K562 (cell line): ENCODE results near the gene AKAP13. TPM values are rescaled to one million over a fixed set of nuclear protein-coding genes. Genes with fewer than 3 reads are reported as not detected.

Source experiments
- ATAC-seq: fragments of 200-7000 bp; cut with Tn5 transposase; 3 replicates; pipeline ENCODE4 v1.9.1; 2020; ENCODE audit warnings: moderate library complexity
- BruUV-seq: library from RNA; stranded (reverse); fragments of 400-500 nt; replicated peaks from 2 replicates; lab custom pipeline; 2021; lab: Mats Ljungman, UMichigan
- CTCF ChIA-PET: fragments of 300-600 bp; formaldehyde crosslinking; extraction: SDS; loops from one replicate; lab custom pipeline; 2021; ENCODE audit warnings: low intra/inter-chr PET ratio; lab: Yijun Ruan, JAX
- POLR2A ChIA-PET: fragments of 300-600, 350-650 bp; sonication (Branson Sonifier 250); formaldehyde crosslinking; extraction: SDS; loops from one replicate; lab custom pipeline; 2021; ENCODE audit warnings: antibody characterized with exemption, inconsistent platforms; lab: Yijun Ruan, JAX
- DNase-seq, 4 experiments: peaks; one replicate each; pipeline versions ENCODE4 v3.0.0 to v3.0.0-alpha.2; 2011 to 2018; ENCODE audit warnings: low spot score in 3 of 4, mixed read lengths in 3 of 4; ENCODE audit errors: extremely low read depth in 1 of 4
- FAIRE-seq: peaks from 2 replicates; lab custom pipeline; 2011; peaks lifted over from hg19 to GRCh38; lab: Jason Lieb, UNC
- H2AFZ ChIP-seq: 2 replicates; pipeline ENCODE4 v1.6.0; 2011; ENCODE audit warnings: low read depth, low read length, control low read depth, inconsistent platforms
- H3K27ac ChIP-seq: fragments of 200-600 bp; 3 replicates; pipeline ENCODE4 v1.8.0; 2011; ENCODE audit warnings: low read depth, mild to moderate bottlenecking, control low read depth, inconsistent platforms, low read length, moderate library complexity, mixed read lengths; ENCODE audit errors: extremely low read depth
- H3K27me3 ChIP-seq, 2 experiments: fragments of 300-600 bp in 1 of 2; 2 replicates in 1 of 2; 3 replicates in 1 of 2; pipeline versions ENCODE4 v1.6.0 to v1.8.0; 2011; ENCODE audit warnings: inconsistent platforms in 2 of 2, low read length in 2 of 2, mild to moderate bottlenecking in 1 of 2, mixed read lengths in 1 of 2, moderate library complexity in 1 of 2; ENCODE audit not compliant: control insufficient read depth in 2 of 2, insufficient read depth in 2 of 2
- H3K36me3 ChIP-seq: fragments of 300-600 bp; 3 replicates; pipeline ENCODE4 v1.8.0; 2011; ENCODE audit warnings: mild to moderate bottlenecking, low read length, inconsistent platforms; ENCODE audit not compliant: control insufficient read depth, insufficient read depth
- H3K4me1 ChIP-seq, 2 experiments: fragments of 200-600 bp in 1 of 2; replicated peaks in 1 of 2; 2 replicates in 1 of 2; 3 replicates in 1 of 2; pipeline versions ENCODE4 v1.5.1 to v1.8.0; 2011; ENCODE audit warnings: inconsistent platforms in 2 of 2, low read length in 2 of 2, mild to moderate bottlenecking in 1 of 2, mixed read lengths in 1 of 2, moderate library complexity in 1 of 2; ENCODE audit not compliant: control insufficient read depth in 2 of 2, insufficient read depth in 2 of 2
- H3K4me2 ChIP-seq: 2 replicates; pipeline ENCODE4 v1.6.1; 2011; ENCODE audit warnings: low read length, control low read depth, inconsistent platforms, mixed read lengths; ENCODE audit not compliant: insufficient read depth
- H3K4me3 ChIP-seq: fragments of 200-600 bp; sonication (generic), shearing (Covaris generic); 2 replicates; pipeline ENCODE4 v1.5.1; 2016; ENCODE audit warnings: control low read depth, inconsistent platforms
- H3K79me2 ChIP-seq: fragments of 200-600 bp; 3 replicates; pipeline ENCODE4 v1.8.0; 2011; ENCODE audit warnings: low read length, inconsistent platforms; ENCODE audit not compliant: control insufficient read depth, insufficient read depth
- H3K9ac ChIP-seq, 2 experiments: 2 replicates each; pipeline versions ENCODE4 v1.6.0 to v1.6.1; 2011; ENCODE audit warnings: low read depth in 2 of 2, low read length in 2 of 2, control low read depth in 1 of 2, inconsistent platforms in 1 of 2, mild to moderate bottlenecking in 1 of 2, mixed read lengths in 1 of 2; ENCODE audit not compliant: insufficient read depth in 1 of 2
- H3K9me1 ChIP-seq: one replicate; pipeline ENCODE4 v1.6.0; 2011; ENCODE audit warnings: inconsistent platforms, mild to moderate bottlenecking, low read length, moderate library complexity; ENCODE audit not compliant: control insufficient read depth, insufficient read depth
- H3K9me3 ChIP-seq: replicated peaks from 2 replicates; pipeline ENCODE4 v1.5.1; 2011; ENCODE audit warnings: low read depth, low read length, inconsistent platforms; ENCODE audit not compliant: control insufficient read depth, insufficient read depth
- H4K20me1 ChIP-seq: replicated peaks from 2 replicates; pipeline ENCODE4 v1.6.1; 2011; ENCODE audit warnings: low read length, inconsistent platforms, mixed read lengths; ENCODE audit not compliant: control insufficient read depth, insufficient read depth
- ARID3B ChIP-seq: fragments of 250-450 bp; sonication (Bioruptor Pico); IDR thresholded peaks from 2 replicates; pipeline ENCODE4 v1.4.0; 2020; ENCODE audit warnings: borderline replicate concordance
- CREB5 ChIP-seq: fragments of 250-450 bp; sonication (Bioruptor Pico); IDR thresholded peaks from 2 replicates; pipeline ENCODE4 v1.5.0; 2020; ENCODE audit warnings: mild to moderate bottlenecking
- DMBX1 ChIP-seq: fragments of 250-450 bp; sonication (Bioruptor Pico); IDR thresholded peaks from 2 replicates; pipeline ENCODE4 v1.8.0; 2022; ENCODE audit warnings: inconsistent platforms, mild to moderate bottlenecking, moderate library complexity, borderline replicate concordance
- E2F8 ChIP-seq: fragments of 450-650 bp; IDR thresholded peaks from 2 replicates; pipeline ENCODE4 v1.7.1; 2018; ENCODE audit warnings: mild to moderate bottlenecking, low read depth; ENCODE audit not compliant: partially characterized antibody
- HSF4 ChIP-seq: fragments of 250-450 bp; sonication (Bioruptor Pico); IDR thresholded peaks from 2 replicates; pipeline ENCODE4 v2.1.2; 2022; ENCODE audit warnings: mild to moderate bottlenecking, moderate library complexity, borderline replicate concordance
- KDM1A ChIP-seq, 2 experiments: fragments of 450-650 bp; IDR thresholded peaks; 2 replicates each; pipeline ENCODE4 v1.6.1; 2016; ENCODE audit warnings: mild to moderate bottlenecking in 2 of 2
- KLF16 ChIP-seq: IDR thresholded peaks from 2 replicates; pipeline ENCODE4 v1.6.1; 2016; ENCODE audit warnings: antibody characterized with exemption
- MITF ChIP-seq: IDR thresholded peaks from 2 replicates; pipeline ENCODE4 v1.6.1; 2014; ENCODE audit warnings: antibody characterized with exemption
- MXD1 ChIP-seq: fragments of 250-450 bp; sonication (Bioruptor Pico); IDR thresholded peaks from 2 replicates; pipeline ENCODE4 v1.8.0; 2021; ENCODE audit warnings: borderline replicate concordance, mild to moderate bottlenecking, moderate library complexity; ENCODE audit not compliant: poor library complexity, severe bottlenecking
- SAFB2 ChIP-seq: fragments of 200-400 bp; formaldehyde crosslinking; IDR thresholded peaks from 2 replicates; pipeline ENCODE4 v1.6.1; 2018; ENCODE audit warnings: borderline replicate concordance, low read length, low read depth, moderate library complexity; ENCODE audit not compliant: severe bottlenecking
- SNRNP70 ChIP-seq: fragments of 200-400 bp; formaldehyde crosslinking; optimal IDR thresholded peaks from 2 replicates; pipeline ENCODE3; 2017; ENCODE audit warnings: low read depth, low read length
- TAF7 ChIP-seq: fragments of 450-650 bp; IDR thresholded peaks from 2 replicates; pipeline ENCODE4 v1.6.1; 2016; ENCODE audit warnings: missing genetic modification characterization, missing compliant biosample characterization
- ZC3H4 ChIP-seq: sonication (generic); formaldehyde crosslinking; IDR thresholded peaks from 2 replicates; pipeline ENCODE4 v1.9.0; 2021; ENCODE audit warnings: missing genetic modification reagents, borderline replicate concordance
- ZNF408 ChIP-seq: fragments of 250-450 bp; sonication (Bioruptor Pico); IDR thresholded peaks from 2 replicates; pipeline ENCODE4 v1.4.0; 2020; ENCODE audit warnings: low read depth, mild to moderate bottlenecking, moderate library complexity
- ZNF696 ChIP-seq: fragments of 250-450 bp; sonication (Bioruptor Pico); conservative IDR thresholded peaks from 2 replicates; pipeline ENCODE4 v1.4.0; 2020; ENCODE audit warnings: mild to moderate bottlenecking, moderate library complexity
- WGBS: fragments of 100-300 bp; shearing (Covaris generic); methylation state at CpG from one replicate; pipeline ENCODE4 v1.1.6; 2016; ENCODE audit warnings: low coverage, mixed read lengths; ENCODE audit not compliant: insufficient coverage; ENCODE audit errors: missing lambda C conversion rate; 5-methylcytosine and 5-hydroxymethylcytosine counted together
- in situ Hi-C: fragments of 300-500 bp; cut with MboI; formaldehyde crosslinking; loops from 4 replicates; pipeline ENCODE4 v1.15.0; 2018; ENCODE audit warnings: inconsistent platforms, mixed read lengths
- intact Hi-C: fragments of 100-400 bp; cut with micrococcal nuclease; formaldehyde crosslinking; loops from 2 replicates; pipeline ENCODE4 v1.14.2; 2022
- polyA plus RNA-seq, 8 experiments: library from polyadenylated mRNA; depleted of rRNA in 4 of 8; stranded (reverse) in 5 of 8; unstranded in 3 of 8; fragments of >200 nt; fragmentation: Nextera tagmentation in 2 of 8; fragmentation: Illumina TruSeq in 1 of 8; extraction: Ambion mirVana in 2 of 8; extraction: Trizol in 1 of 8; gene quantifications; 2 replicates each; pipeline versions ENCODE4 v1.2.1 to v1.2.3, GENCODE V29; 2011 to 2014; ENCODE audit warnings: inconsistent platforms in 1 of 8, missing spikeins in 1 of 8
- total RNA-seq, 7 experiments: library from RNA; depleted of rRNA in 6 of 7; stranded (reverse); fragments of >200 nt in 6 of 7; fragmentation: Illumina TruSeq in 2 of 7; extraction: Trizol in 2 of 7; gene quantifications; 2 replicates each; pipeline versions ENCODE4 v1.2.1 to v1.2.3, GENCODE V29; 2011 to 2021; ENCODE audit warnings: low replicate concordance in 1 of 7

AKAP13 gene
- total and polyA plus RNA-seq, 9 of the 15 experiments (the other 6 are each of a cell fraction or from before 2014, with no cell fraction given): 0.03 to 1.7 (median 0.42) TPM

GRCh38 chr15:85382942-85383341 is 2.5 kb downstream of the AKAP13 start:
- H3K27me3 ChIP-seq: peaks cover 6 to 12% of the 10 kb centered on the region in 2 experiments; a peak in 2 of 5 replicates
- in situ Hi-C loops: no loop called here
- no peak overlapping the region for H3K9ac ChIP-seq
- no TSS peak for BruUV-seq
- no peak overlapping the region for H3K4me3 ChIP-seq
- H3K9me3 ChIP-seq: no peaks in the 10 kb centered on the region
- H3K9me1 ChIP-seq: no peaks in the 10 kb centered on the region
- ChIA-PET CTCF (no interaction called here), POLR2A (no interaction called here)
- no peak overlapping the region for H3K27ac ChIP-seq
- no peak for DNase-seq
- no peaks in the 10 kb centered on the region for H3K36me3 ChIP-seq
- no peak for FAIRE-seq
- WGBS: 0% methylated on average over 4 of the region's 4 CpGs
- H3K79me2 ChIP-seq: no peaks in the 10 kb centered on the region
- H3K4me2 ChIP-seq: no peak overlapping the region
- peaks cover 3 to 9% of the 10 kb centered on the region in 2 experiments; a peak in 3 of 5 replicates for H3K4me1 ChIP-seq
- ATAC-seq: no peak
- intact Hi-C loops: no loop called here
- H2AFZ ChIP-seq: no peak overlapping the region
- no peaks in the 10 kb centered on the region for H4K20me1 ChIP-seq
- TF ChIP-seq KDM1A (IDR thresholded peaks at IDR 0.05): no peak
- TF ChIP-seq CREB5 (CRISPR knock-in tag): no peak
- TF ChIP-seq SAFB2: no peak
- TF ChIP-seq E2F8: no peak
- no peak for TF ChIP-seq MXD1
- TF ChIP-seq ARID3B: no peak
- no peak for TF ChIP-seq ZNF408 (CRISPR knock-in tag)
- no peak for TF ChIP-seq HSF4
- TF ChIP-seq KLF16: no peak
- no peak for TF ChIP-seq TAF7 (tag)
- TF ChIP-seq SNRNP70: no peak
- TF ChIP-seq ZNF696 (CRISPR knock-in tag): no peak
- no peak for TF ChIP-seq DMBX1 (CRISPR knock-in tag)
- TF ChIP-seq ZC3H4 (CRISPR knock-in tag): no peak
- no peak for TF ChIP-seq MITF
